IMR-90 (cell line): ENCODE measurements around the gene ASAH2. TPM values are rescaled to one million over a fixed set of nuclear protein-coding genes. Genes with fewer than 3 reads are reported as not detected.

Source experiments
- ATAC-seq: fragments of 200-7000 bp; cut with Tn5 transposase; 2 replicates; pipeline ENCODE4 v1.9.1; 2020; ENCODE audit warnings: low read depth, mild to moderate bottlenecking, moderate library complexity
- BruUV-seq: library from RNA; stranded (reverse); fragments of 400-500 nt; replicated peaks from 2 replicates; lab custom pipeline; 2021; lab: Mats Ljungman, UMichigan
- CTCF ChIA-PET: fragments of 300-600 bp; formaldehyde crosslinking; extraction: SDS; loops from one replicate; lab custom pipeline; 2021; ENCODE audit warnings: antibody characterized with exemption; lab: Yijun Ruan, JAX
- POLR2A ChIA-PET: fragments of 300-600 bp; sonication (Branson Sonifier 250); formaldehyde crosslinking; loops from one replicate; lab custom pipeline; 2022; ENCODE audit warnings: antibody characterized with exemption; ENCODE audit not compliant: unreplicated experiment; lab: Charles Lee
- DNase-seq: peaks from one replicate; pipeline ENCODE4 v3.0.0; 2013
- H2AFZ ChIP-seq: replicated peaks from 2 replicates; pipeline ENCODE3; 2013; ENCODE audit warnings: low read length, mild to moderate bottlenecking; ENCODE audit not compliant: poor library complexity
- H2AK5ac ChIP-seq: 2 replicates; pipeline ENCODE4 v1.6.1; 2013; ENCODE audit warnings: low read depth, low read length, inconsistent platforms
- H2AK9ac ChIP-seq: replicated peaks from 2 replicates; pipeline ENCODE3; 2013; ENCODE audit warnings: mild to moderate bottlenecking, low read depth, low read length, moderate library complexity; ENCODE audit not compliant: poor library complexity
- H2BK120ac ChIP-seq: 2 replicates; pipeline ENCODE4 v1.6.1; 2013; ENCODE audit warnings: low read depth, low read length, inconsistent platforms
- H2BK15ac ChIP-seq: 3 replicates; pipeline ENCODE4 v1.6.1; 2013; ENCODE audit warnings: low read depth, low read length, inconsistent platforms
- H2BK20ac ChIP-seq: 2 replicates; pipeline ENCODE4 v1.6.1; 2013; ENCODE audit warnings: low read depth, mild to moderate bottlenecking, inconsistent platforms, low read length, moderate library complexity
- H2BK5ac ChIP-seq: 2 replicates; pipeline ENCODE4 v1.6.1; 2013; ENCODE audit warnings: mild to moderate bottlenecking, low read depth, low read length, inconsistent platforms; ENCODE audit not compliant: poor library complexity, severe bottlenecking
- H3K14ac ChIP-seq: replicated peaks from 2 replicates; pipeline ENCODE4 v1.6.1; 2013; ENCODE audit warnings: low read depth, low read length, inconsistent platforms
- H3K18ac ChIP-seq: 2 replicates; pipeline ENCODE4 v1.6.1; 2013; ENCODE audit warnings: low read depth, low read length, control low read depth
- H3K23ac ChIP-seq: 2 replicates; pipeline ENCODE4 v1.6.1; 2013; ENCODE audit warnings: low read depth, low read length, inconsistent platforms
- H3K27ac ChIP-seq: 2 replicates; pipeline ENCODE4 v1.5.1; 2013; ENCODE audit warnings: mild to moderate bottlenecking, control low read depth, low read length; ENCODE audit not compliant: insufficient read depth
- H3K27me3 ChIP-seq: 2 replicates; pipeline ENCODE4 v1.6.1; 2013; ENCODE audit warnings: low read length; ENCODE audit not compliant: control insufficient read depth, insufficient read depth
- H3K36me3 ChIP-seq: 2 replicates; pipeline ENCODE4 v1.6.1; 2013; ENCODE audit warnings: low read length, mixed read lengths; ENCODE audit not compliant: control insufficient read depth, insufficient read depth
- H3K4ac ChIP-seq: 2 replicates; pipeline ENCODE4 v1.6.1; 2013; ENCODE audit warnings: low read depth, low read length, inconsistent platforms
- H3K4me1 ChIP-seq: 2 replicates; pipeline ENCODE4 v1.6.1; 2013; ENCODE audit warnings: low read length, mixed read lengths; ENCODE audit not compliant: control insufficient read depth, insufficient read depth
- H3K4me2 ChIP-seq: 2 replicates; pipeline ENCODE4 v1.6.1; 2013; ENCODE audit warnings: low read depth, mild to moderate bottlenecking, control low read depth, low read length, moderate library complexity
- H3K4me3 ChIP-seq: 2 replicates; pipeline ENCODE4 v1.5.1; 2013; ENCODE audit warnings: low read depth, mild to moderate bottlenecking, control low read depth, low read length, moderate library complexity; ENCODE audit not compliant: insufficient read depth
- H3K56ac ChIP-seq: 2 replicates; pipeline ENCODE4 v1.6.1; 2013; ENCODE audit warnings: low read length, inconsistent platforms; ENCODE audit not compliant: insufficient read depth; ENCODE audit errors: extremely low read depth
- H3K79me1 ChIP-seq, 2 experiments: 2 replicates each; pipeline ENCODE4 v1.6.1; 2013; ENCODE audit warnings: low read length in 2 of 2, inconsistent platforms in 1 of 2, low read depth in 1 of 2
- H3K9ac ChIP-seq: 2 replicates; pipeline ENCODE4 v1.6.1; 2013; ENCODE audit warnings: low read depth, low read length, control low read depth
- H3K9me1 ChIP-seq: 2 replicates; pipeline ENCODE4 v1.6.1; 2013; ENCODE audit warnings: low read length, inconsistent platforms; ENCODE audit not compliant: insufficient read depth
- H3K9me3 ChIP-seq: 2 replicates; pipeline ENCODE4 v1.6.1; 2013; ENCODE audit warnings: low read length; ENCODE audit not compliant: control insufficient read depth, insufficient read depth
- H4K20me1 ChIP-seq: 2 replicates; pipeline ENCODE4 v1.6.1; 2013; ENCODE audit warnings: low read length, inconsistent platforms; ENCODE audit not compliant: insufficient read depth
- H4K5ac ChIP-seq: 2 replicates; pipeline ENCODE4 v1.6.1; 2013; ENCODE audit warnings: mild to moderate bottlenecking, low read depth, low read length, control low read depth
- H4K8ac ChIP-seq, 2 experiments: 2 replicates each; pipeline ENCODE4 v1.6.1; 2013; ENCODE audit warnings: low read depth in 2 of 2, low read length in 2 of 2, control low read depth in 1 of 2, inconsistent platforms in 1 of 2
- H4K91ac ChIP-seq: 2 replicates; pipeline ENCODE4 v1.6.1; 2013; ENCODE audit warnings: low read depth, low read length, inconsistent platforms; ENCODE audit not compliant: insufficient read depth
- BHLHE40 ChIP-seq: fragments of 150-350 bp; IDR thresholded peaks from 2 replicates; pipeline ENCODE4 v1.6.1; 2016; ENCODE audit warnings: mild to moderate bottlenecking, low read depth, low read length
- CEBPB ChIP-seq: IDR thresholded peaks from 2 replicates; pipeline ENCODE4 v1.6.1; 2012; ENCODE audit warnings: low read depth, low read length, improper control_type of control experiment
- CHD1 ChIP-seq: IDR thresholded peaks from 2 replicates; pipeline ENCODE4 v1.6.1; 2012; ENCODE audit warnings: low read depth, low read length, improper control_type of control experiment
- FOS ChIP-seq: fragments of 150-350 bp; IDR thresholded peaks from 2 replicates; pipeline ENCODE4 v1.6.1; 2016; ENCODE audit warnings: low read depth, low read length
- MAFK ChIP-seq: IDR thresholded peaks from 2 replicates; pipeline ENCODE4 v1.6.1; 2012; ENCODE audit warnings: low read depth, low read length, improper control_type of control experiment
- MAZ ChIP-seq: IDR thresholded peaks from 2 replicates; pipeline ENCODE4 v1.6.1; 2012; ENCODE audit warnings: low read depth, mild to moderate bottlenecking, low read length, improper control_type of control experiment, moderate library complexity, borderline replicate concordance
- MXI1 ChIP-seq: IDR thresholded peaks from 2 replicates; pipeline ENCODE4 v1.6.1; 2012; ENCODE audit warnings: low read depth, mild to moderate bottlenecking, low read length, moderate library complexity, borderline replicate concordance
- NFE2L2 ChIP-seq: fragments of 150-350 bp; IDR thresholded peaks from 2 replicates; pipeline ENCODE4 v1.6.1; 2016; ENCODE audit warnings: low read depth, mild to moderate bottlenecking, low read length
- POLR2A ChIP-seq: IDR thresholded peaks from 2 replicates; pipeline ENCODE4 v1.6.1; 2012; ENCODE audit warnings: mild to moderate bottlenecking, low read depth, low read length
- RAD21 ChIP-seq: IDR thresholded peaks from 2 replicates; pipeline ENCODE4 v1.6.1; 2012; ENCODE audit warnings: low read length, improper control_type of control experiment
- RCOR1 ChIP-seq: IDR thresholded peaks from 2 replicates; pipeline ENCODE4 v1.6.1; 2012; ENCODE audit warnings: mild to moderate bottlenecking, low read length, improper control_type of control experiment; ENCODE audit not compliant: insufficient replicate concordance
- RFX5 ChIP-seq: IDR thresholded peaks from 2 replicates; pipeline ENCODE4 v1.8.0; 2012; ENCODE audit warnings: low read depth, mild to moderate bottlenecking, low read length, moderate library complexity
- SMC3 ChIP-seq: fragments of 150-350 bp; IDR thresholded peaks from 2 replicates; pipeline ENCODE4 v1.6.1; 2016; ENCODE audit warnings: low read depth, mild to moderate bottlenecking, antibody characterized with exemption, low read length, moderate library complexity
- WGBS, 2 experiments: methylation state at CpG; one replicate each; pipeline versions ENCODE4 v1.1.5 to v1.1.7; 2013; ENCODE audit warnings: missing lambda C conversion rate in 2 of 2; ENCODE audit not compliant: insufficient read length in 1 of 2; ENCODE audit errors: extremely low coverage in 2 of 2; 5-methylcytosine and 5-hydroxymethylcytosine counted together
- dilution Hi-C: fragments of 300-500 bp; cut with HindIII; formaldehyde crosslinking; loops from one replicate; pipeline ENCODE4 v1.14.3; 2018; ENCODE audit warnings: low sequenced_read_pairs; ENCODE audit not compliant: unreplicated experiment
- in situ Hi-C: fragments of 300-500 bp; cut with MboI; formaldehyde crosslinking; loops from 3 replicates; pipeline ENCODE4 v1.14.3; 2019; ENCODE audit warnings: low sequenced_read_pairs, inconsistent platforms, mixed read lengths
- intact Hi-C: fragments of 100-400 bp; cut with micrococcal nuclease; formaldehyde crosslinking; loops from 2 replicates; pipeline ENCODE4 v1.10.0; 2022
- polyA plus RNA-seq, 3 experiments: library from polyadenylated mRNA; depleted of rRNA; stranded (reverse); fragments of >200 nt; gene quantifications; 2 replicates each; pipeline ENCODE4 v1.2.3, GENCODE V29; 2012; ENCODE audit warnings: low replicate concordance in 1 of 3
- total RNA-seq: library from RNA; depleted of rRNA; stranded (reverse); fragments of >200 nt; gene quantifications from 2 replicates; pipeline ENCODE4 v1.2.3, GENCODE V29; 2012
- TF ChIP-seq, protein P1 (sequence below): fragments of 150-350 bp; IDR thresholded peaks from 2 replicates; pipeline ENCODE4 v1.6.1; 2017; ENCODE audit warnings: mild to moderate bottlenecking, antibody characterized with exemption, low read length, low read depth
- TF ChIP-seq, protein P2 (sequence below): fragments of 150-350 bp; IDR thresholded peaks from 2 replicates; pipeline ENCODE4 v1.6.1; 2016; ENCODE audit warnings: low read depth, mild to moderate bottlenecking, low read length, moderate library complexity, borderline replicate concordance
- TF ChIP-seq, protein P3 (sequence below): conservative IDR thresholded peaks from 2 replicates; pipeline ENCODE4 v1.5.1; 2012; ENCODE audit warnings: mild to moderate bottlenecking, low read depth, low read length, improper control_type of control experiment

ASAH2 gene
- total and polyA plus RNA-seq, 2 of the 4 experiments (the other 2 are of a cell fraction): 0.18 to 0.31 TPM

DNA sequence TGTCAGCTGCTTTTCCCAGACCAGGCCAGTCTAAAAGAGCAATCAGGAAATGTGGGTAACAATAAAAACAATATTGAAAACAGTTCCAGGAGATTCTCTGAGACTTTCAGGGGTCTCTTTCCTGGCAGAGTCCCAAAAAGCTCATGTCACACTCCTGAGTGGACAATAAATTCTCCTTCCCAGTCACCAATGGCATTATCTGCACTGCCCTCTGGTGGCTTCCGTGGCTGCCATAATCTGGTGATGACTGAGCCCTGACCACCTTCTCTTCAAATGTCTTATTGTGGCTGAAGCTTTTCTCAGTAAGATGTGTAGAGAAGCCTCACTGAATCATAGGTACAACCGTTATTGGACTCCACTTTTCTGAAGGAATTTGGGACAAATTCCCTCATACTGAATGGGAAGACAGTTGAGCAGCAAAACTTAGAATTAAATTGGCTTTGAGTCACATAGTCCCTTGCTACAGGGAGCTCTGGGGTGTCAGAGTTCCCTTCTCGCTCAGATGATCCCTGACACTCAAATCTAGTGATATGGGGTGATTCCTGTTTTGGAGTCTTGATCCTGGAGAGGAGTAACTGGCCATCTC lies 24.4 kb upstream of the ASAH2 start:
- dilution Hi-C loops (no loop called here), in situ Hi-C loops (no loop called here), intact Hi-C loops (no loop called here)
- Histone ChIP-seq H2BK5ac (no peak overlapping the region), H3K36me3 (no peaks in the 10 kb centered on the region), H3K18ac (no peak overlapping the region), H4K91ac (no peak overlapping the region), H3K9me3 (no peaks in the 10 kb centered on the region), H4K8ac (no peak overlapping the region), H2AK5ac (no peak overlapping the region), H3K4me3 (no peak overlapping the region), H2AFZ (no peak overlapping the region), H3K56ac (no peak overlapping the region), H3K14ac (no peak overlapping the region), H3K4me1 (no peaks in the 10 kb centered on the region), H3K9ac (no peak overlapping the region), H3K27me3 (peaks cover 17% of the 10 kb centered on the region), H3K27ac (no peak overlapping the region), H2BK20ac (no peak overlapping the region), H2BK15ac (no peak overlapping the region), H3K23ac (no peak overlapping the region), H2BK120ac (no peak overlapping the region), H4K20me1 (no peaks in the 10 kb centered on the region), H3K4ac (no peak overlapping the region), H2AK9ac (no peak overlapping the region), H3K4me2 (no peak overlapping the region), H4K5ac (no peak overlapping the region), H3K9me1 (no peaks in the 10 kb centered on the region), H3K79me1 (no peaks in the 10 kb centered on the region)
- ChIA-PET POLR2A (interaction anchor here (0.5 kb wide), 1 partner anchor 28 kb away, joined by 8 read pairs; no protein-coding TSS in a partner anchor), CTCF (interaction anchor here (0.6 to 1.2 kb wide), 4 partner anchors 9 to 371 kb away, joined by 3 to 6 read pairs (median 4); no protein-coding TSS in a partner anchor)
- TF ChIP-seq, protein P1, sequence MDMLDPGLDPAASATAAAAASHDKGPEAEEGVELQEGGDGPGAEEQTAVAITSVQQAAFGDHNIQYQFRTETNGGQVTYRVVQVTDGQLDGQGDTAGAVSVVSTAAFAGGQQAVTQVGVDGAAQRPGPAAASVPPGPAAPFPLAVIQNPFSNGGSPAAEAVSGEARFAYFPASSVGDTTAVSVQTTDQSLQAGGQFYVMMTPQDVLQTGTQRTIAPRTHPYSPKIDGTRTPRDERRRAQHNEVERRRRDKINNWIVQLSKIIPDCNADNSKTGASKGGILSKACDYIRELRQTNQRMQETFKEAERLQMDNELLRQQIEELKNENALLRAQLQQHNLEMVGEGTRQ: no peak
- TF ChIP-seq, protein P2, sequence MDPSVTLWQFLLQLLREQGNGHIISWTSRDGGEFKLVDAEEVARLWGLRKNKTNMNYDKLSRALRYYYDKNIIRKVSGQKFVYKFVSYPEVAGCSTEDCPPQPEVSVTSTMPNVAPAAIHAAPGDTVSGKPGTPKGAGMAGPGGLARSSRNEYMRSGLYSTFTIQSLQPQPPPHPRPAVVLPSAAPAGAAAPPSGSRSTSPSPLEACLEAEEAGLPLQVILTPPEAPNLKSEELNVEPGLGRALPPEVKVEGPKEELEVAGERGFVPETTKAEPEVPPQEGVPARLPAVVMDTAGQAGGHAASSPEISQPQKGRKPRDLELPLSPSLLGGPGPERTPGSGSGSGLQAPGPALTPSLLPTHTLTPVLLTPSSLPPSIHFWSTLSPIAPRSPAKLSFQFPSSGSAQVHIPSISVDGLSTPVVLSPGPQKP: no peak
- TF ChIP-seq CHD1: no peak
- no peak for TF ChIP-seq POLR2A
- TF ChIP-seq, protein P3, sequence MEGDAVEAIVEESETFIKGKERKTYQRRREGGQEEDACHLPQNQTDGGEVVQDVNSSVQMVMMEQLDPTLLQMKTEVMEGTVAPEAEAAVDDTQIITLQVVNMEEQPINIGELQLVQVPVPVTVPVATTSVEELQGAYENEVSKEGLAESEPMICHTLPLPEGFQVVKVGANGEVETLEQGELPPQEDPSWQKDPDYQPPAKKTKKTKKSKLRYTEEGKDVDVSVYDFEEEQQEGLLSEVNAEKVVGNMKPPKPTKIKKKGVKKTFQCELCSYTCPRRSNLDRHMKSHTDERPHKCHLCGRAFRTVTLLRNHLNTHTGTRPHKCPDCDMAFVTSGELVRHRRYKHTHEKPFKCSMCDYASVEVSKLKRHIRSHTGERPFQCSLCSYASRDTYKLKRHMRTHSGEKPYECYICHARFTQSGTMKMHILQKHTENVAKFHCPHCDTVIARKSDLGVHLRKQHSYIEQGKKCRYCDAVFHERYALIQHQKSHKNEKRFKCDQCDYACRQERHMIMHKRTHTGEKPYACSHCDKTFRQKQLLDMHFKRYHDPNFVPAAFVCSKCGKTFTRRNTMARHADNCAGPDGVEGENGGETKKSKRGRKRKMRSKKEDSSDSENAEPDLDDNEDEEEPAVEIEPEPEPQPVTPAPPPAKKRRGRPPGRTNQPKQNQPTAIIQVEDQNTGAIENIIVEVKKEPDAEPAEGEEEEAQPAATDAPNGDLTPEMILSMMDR: peak; percentile 46
- TF ChIP-seq NFE2L2: no peak
- no peak for TF ChIP-seq CEBPB
- no peak for TF ChIP-seq FOS
- TF ChIP-seq RAD21: peak; percentile 43
- TF ChIP-seq MXI1: no peak
- peak; percentile 37; the same call in 1 of the 2 replicates for TF ChIP-seq SMC3
- no peak for TF ChIP-seq BHLHE40
- TF ChIP-seq RFX5: no peak
- no peak for TF ChIP-seq MAZ
- TF ChIP-seq MAFK: no peak
- TF ChIP-seq RCOR1: no peak
- ATAC-seq (peak; percentile 48; the same call in 1 of the 2 replicates), DNase-seq (peak; percentile 7)
- WGBS, 2 experiments: no CpG with 5 or more reads among the region's 3 CpGs
- no TSS peak for BruUV-seq
